K562 (cell line): Measurements from ENCODE around the gene SLCO2B1. TPM values are rescaled to one million over a fixed set of nuclear protein-coding genes. Genes with fewer than 3 reads are reported as not detected.

Experiments used
- ATAC-seq: fragments of 200-7000 bp; cut with Tn5 transposase; 3 replicates; pipeline ENCODE4 v1.9.1; 2020; ENCODE audit warnings: moderate library complexity
- BruUV-seq: library from RNA; stranded (reverse); fragments of 400-500 nt; replicated peaks from 2 replicates; lab custom pipeline; 2021; lab: Mats Ljungman, UMichigan
- CTCF ChIA-PET: fragments of 300-600 bp; formaldehyde crosslinking; extraction: SDS; loops from one replicate; lab custom pipeline; 2021; ENCODE audit warnings: low intra/inter-chr PET ratio; lab: Yijun Ruan, JAX
- POLR2A ChIA-PET: fragments of 300-600, 350-650 bp; sonication (Branson Sonifier 250); formaldehyde crosslinking; extraction: SDS; loops from one replicate; lab custom pipeline; 2021; ENCODE audit warnings: antibody characterized with exemption, inconsistent platforms; lab: Yijun Ruan, JAX
- DNase-seq, 4 experiments: peaks; one replicate each; pipeline versions ENCODE4 v3.0.0 to v3.0.0-alpha.2; 2011 to 2018; ENCODE audit warnings: low spot score in 3 of 4, mixed read lengths in 3 of 4; ENCODE audit errors: extremely low read depth in 1 of 4
- FAIRE-seq: peaks from 2 replicates; lab custom pipeline; 2011; peaks lifted over from hg19 to GRCh38; lab: Jason Lieb, UNC
- H2AFZ ChIP-seq: 2 replicates; pipeline ENCODE4 v1.6.0; 2011; ENCODE audit warnings: low read depth, low read length, control low read depth, inconsistent platforms
- H3K27ac ChIP-seq: fragments of 200-600 bp; 3 replicates; pipeline ENCODE4 v1.8.0; 2011; ENCODE audit warnings: low read depth, mild to moderate bottlenecking, control low read depth, inconsistent platforms, low read length, moderate library complexity, mixed read lengths; ENCODE audit errors: extremely low read depth
- H3K27me3 ChIP-seq, 2 experiments: fragments of 300-600 bp in 1 of 2; 2 replicates in 1 of 2; 3 replicates in 1 of 2; pipeline versions ENCODE4 v1.6.0 to v1.8.0; 2011; ENCODE audit warnings: inconsistent platforms in 2 of 2, low read length in 2 of 2, mild to moderate bottlenecking in 1 of 2, mixed read lengths in 1 of 2, moderate library complexity in 1 of 2; ENCODE audit not compliant: control insufficient read depth in 2 of 2, insufficient read depth in 2 of 2
- H3K36me3 ChIP-seq: fragments of 300-600 bp; 3 replicates; pipeline ENCODE4 v1.8.0; 2011; ENCODE audit warnings: mild to moderate bottlenecking, low read length, inconsistent platforms; ENCODE audit not compliant: control insufficient read depth, insufficient read depth
- H3K4me1 ChIP-seq, 2 experiments: fragments of 200-600 bp in 1 of 2; replicated peaks in 1 of 2; 2 replicates in 1 of 2; 3 replicates in 1 of 2; pipeline versions ENCODE4 v1.5.1 to v1.8.0; 2011; ENCODE audit warnings: inconsistent platforms in 2 of 2, low read length in 2 of 2, mild to moderate bottlenecking in 1 of 2, mixed read lengths in 1 of 2, moderate library complexity in 1 of 2; ENCODE audit not compliant: control insufficient read depth in 2 of 2, insufficient read depth in 2 of 2
- H3K4me2 ChIP-seq: 2 replicates; pipeline ENCODE4 v1.6.1; 2011; ENCODE audit warnings: low read length, control low read depth, inconsistent platforms, mixed read lengths; ENCODE audit not compliant: insufficient read depth
- H3K4me3 ChIP-seq: fragments of 200-600 bp; sonication (generic), shearing (Covaris generic); 2 replicates; pipeline ENCODE4 v1.5.1; 2016; ENCODE audit warnings: control low read depth, inconsistent platforms
- H3K79me2 ChIP-seq: fragments of 200-600 bp; 3 replicates; pipeline ENCODE4 v1.8.0; 2011; ENCODE audit warnings: low read length, inconsistent platforms; ENCODE audit not compliant: control insufficient read depth, insufficient read depth
- H3K9ac ChIP-seq, 2 experiments: 2 replicates each; pipeline versions ENCODE4 v1.6.0 to v1.6.1; 2011; ENCODE audit warnings: low read depth in 2 of 2, low read length in 2 of 2, control low read depth in 1 of 2, inconsistent platforms in 1 of 2, mild to moderate bottlenecking in 1 of 2, mixed read lengths in 1 of 2; ENCODE audit not compliant: insufficient read depth in 1 of 2
- H3K9me1 ChIP-seq: one replicate; pipeline ENCODE4 v1.6.0; 2011; ENCODE audit warnings: inconsistent platforms, mild to moderate bottlenecking, low read length, moderate library complexity; ENCODE audit not compliant: control insufficient read depth, insufficient read depth
- H3K9me3 ChIP-seq: replicated peaks from 2 replicates; pipeline ENCODE4 v1.5.1; 2011; ENCODE audit warnings: low read depth, low read length, inconsistent platforms; ENCODE audit not compliant: control insufficient read depth, insufficient read depth
- H4K20me1 ChIP-seq: replicated peaks from 2 replicates; pipeline ENCODE4 v1.6.1; 2011; ENCODE audit warnings: low read length, inconsistent platforms, mixed read lengths; ENCODE audit not compliant: control insufficient read depth, insufficient read depth
- CBFA2T3 ChIP-seq: fragments of 450-650 bp; IDR thresholded peaks from 2 replicates; pipeline ENCODE4 v1.6.1; 2017
- CXXC5 ChIP-seq: fragments of 250-450 bp; sonication (Bioruptor Pico); IDR thresholded peaks from 2 replicates; pipeline ENCODE4 v1.8.0; 2022; ENCODE audit warnings: inconsistent platforms, mild to moderate bottlenecking, moderate library complexity
- MYC ChIP-seq, 2 experiments: fragments of 250-450 bp in 1 of 2; sonication (Bioruptor Pico) in 1 of 2; IDR thresholded peaks; 2 replicates each; pipeline versions ENCODE4 v1.5.1 to v1.6.1; 2012 to 2021; ENCODE audit warnings: low read depth in 2 of 2, borderline replicate concordance in 1 of 2, improper control_type of control experiment in 1 of 2, low read length in 1 of 2, mild to moderate bottlenecking in 1 of 2, moderate library complexity in 1 of 2
- PHF21A ChIP-seq: fragments of 450-650 bp; IDR thresholded peaks from 2 replicates; pipeline ENCODE4 v1.6.1; 2017; ENCODE audit warnings: low read depth, borderline replicate concordance
- RBFOX2 ChIP-seq: fragments of 200-400 bp; formaldehyde crosslinking; IDR thresholded peaks from 2 replicates; pipeline ENCODE4 v1.6.1; 2017; ENCODE audit warnings: low read depth, mild to moderate bottlenecking, low read length, moderate library complexity
- RNF2 ChIP-seq: sonication (generic); IDR thresholded peaks from 2 replicates; pipeline ENCODE4 v1.6.1; 2016
- SMARCE1 ChIP-seq: fragments of 450-650 bp; IDR thresholded peaks from 2 replicates; pipeline ENCODE4 v1.7.1; 2016; ENCODE audit warnings: mild to moderate bottlenecking
- SPI1 ChIP-seq: IDR thresholded peaks from 2 replicates; pipeline ENCODE4 v1.6.1; 2011; ENCODE audit warnings: low read depth, low read length, control low read depth, borderline replicate concordance
- TRIM24 ChIP-seq, 2 experiments: fragments of 450-650 bp; IDR thresholded peaks; 2 replicates each; pipeline ENCODE4 v1.6.1; 2016
- ZNF121 ChIP-seq: sonication (generic); formaldehyde crosslinking; conservative IDR thresholded peaks from 2 replicates; pipeline ENCODE4 v1.8.0; 2022; ENCODE audit warnings: missing genetic modification reagents
- WGBS: fragments of 100-300 bp; shearing (Covaris generic); methylation state at CpG from one replicate; pipeline ENCODE4 v1.1.6; 2016; ENCODE audit warnings: low coverage, mixed read lengths; ENCODE audit not compliant: insufficient coverage; ENCODE audit errors: missing lambda C conversion rate; 5-methylcytosine and 5-hydroxymethylcytosine counted together
- in situ Hi-C: fragments of 300-500 bp; cut with MboI; formaldehyde crosslinking; loops from 4 replicates; pipeline ENCODE4 v1.15.0; 2018; ENCODE audit warnings: inconsistent platforms, mixed read lengths
- intact Hi-C: fragments of 100-400 bp; cut with micrococcal nuclease; formaldehyde crosslinking; loops from 2 replicates; pipeline ENCODE4 v1.14.2; 2022
- polyA plus RNA-seq, 8 experiments: library from polyadenylated mRNA; depleted of rRNA in 4 of 8; stranded (reverse) in 5 of 8; unstranded in 3 of 8; fragments of >200 nt; fragmentation: Nextera tagmentation in 2 of 8; fragmentation: Illumina TruSeq in 1 of 8; extraction: Ambion mirVana in 2 of 8; extraction: Trizol in 1 of 8; gene quantifications; 2 replicates each; pipeline versions ENCODE4 v1.2.1 to v1.2.3, GENCODE V29; 2011 to 2014; ENCODE audit warnings: inconsistent platforms in 1 of 8, missing spikeins in 1 of 8
- total RNA-seq, 7 experiments: library from RNA; depleted of rRNA in 6 of 7; stranded (reverse); fragments of >200 nt in 6 of 7; fragmentation: Illumina TruSeq in 2 of 7; extraction: Trizol in 2 of 7; gene quantifications; 2 replicates each; pipeline versions ENCODE4 v1.2.1 to v1.2.3, GENCODE V29; 2011 to 2021; ENCODE audit warnings: low replicate concordance in 1 of 7
- TF ChIP-seq, protein P1 (sequence below): fragments of 250-450 bp; sonication (Bioruptor Pico); IDR thresholded peaks from 2 replicates; pipeline ENCODE4 v1.5.0; 2020; ENCODE audit warnings: mild to moderate bottlenecking, borderline replicate concordance
- TF ChIP-seq, protein P2 (sequence below), 2 experiments: IDR thresholded peaks; 2 replicates each; pipeline ENCODE4 v1.6.1; 2011; ENCODE audit warnings: borderline replicate concordance in 1 of 2, control low read depth in 1 of 2, low read depth in 1 of 2, low read length in 1 of 2, mild to moderate bottlenecking in 1 of 2, mixed read lengths in 1 of 2, moderate library complexity in 1 of 2; ENCODE audit not compliant: insufficient read depth in 1 of 2, insufficient read length in 1 of 2, poor library complexity in 1 of 2, severe bottlenecking in 1 of 2; ENCODE audit errors: extremely low read depth in 1 of 2
- TF ChIP-seq, protein P3 (sequence below): fragments of 250-450 bp; sonication (Bioruptor Pico); IDR thresholded peaks from 2 replicates; pipeline ENCODE4 v1.8.0; 2021; ENCODE audit warnings: moderate library complexity, mild to moderate bottlenecking, inconsistent platforms

Gene SLCO2B1
- total and polyA plus RNA-seq, 9 of the 15 experiments (the other 6 are each of a cell fraction or from before 2014, with no cell fraction given), result 0.70 to 14.7 (median 7.6) TPM

DNA sequence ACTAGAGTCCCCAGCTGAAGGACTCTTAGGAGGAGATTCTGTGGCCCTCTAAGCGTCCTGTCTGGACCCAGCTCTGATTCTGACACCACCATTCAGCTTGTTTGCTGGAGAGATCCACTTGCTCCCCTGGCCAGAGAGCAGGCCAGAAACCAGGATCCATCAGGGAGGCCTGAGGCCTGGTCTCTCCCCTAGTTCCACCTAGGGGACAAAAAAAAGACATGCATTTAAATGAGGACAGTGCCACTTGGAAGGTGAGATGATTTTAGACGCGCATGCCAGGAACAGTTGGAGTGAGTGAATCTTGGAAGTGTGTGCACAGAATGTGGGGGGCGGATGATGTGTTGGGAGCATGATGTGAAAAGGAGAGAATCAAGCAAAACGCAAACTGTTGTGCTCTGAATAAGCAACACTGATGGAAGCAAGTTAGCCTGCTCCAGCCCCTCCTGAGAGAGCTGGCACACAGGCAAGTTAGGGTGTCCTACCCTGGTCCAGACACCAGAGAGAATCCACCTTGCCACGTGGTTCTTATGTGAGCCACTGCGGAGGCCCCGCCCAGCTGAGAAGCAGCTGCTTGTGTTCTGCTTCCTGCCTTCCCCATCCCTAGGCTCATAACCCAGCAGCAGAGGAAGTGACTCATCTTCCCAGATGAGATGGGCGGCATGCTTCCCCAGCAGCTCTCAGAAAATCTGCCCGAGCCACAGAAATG lies 8.0 kb upstream of the SLCO2B1 start:
- CTCF ChIA-PET, result interaction anchor here (0.7 to 5.5 kb wide), 4 partner anchors 63 to 1688 kb away, joined by 3 to 39 read pairs (median 16); no protein-coding TSS in a partner anchor
- BruUV-seq, result no TSS peak
- TF ChIP-seq CXXC5 (CRISPR knock-in tag), result 0 out of 2 replicates have a peak, but pooled peaks have one; percentile 19
- no peak for TF ChIP-seq PHF21A
- TF ChIP-seq, protein P1, sequence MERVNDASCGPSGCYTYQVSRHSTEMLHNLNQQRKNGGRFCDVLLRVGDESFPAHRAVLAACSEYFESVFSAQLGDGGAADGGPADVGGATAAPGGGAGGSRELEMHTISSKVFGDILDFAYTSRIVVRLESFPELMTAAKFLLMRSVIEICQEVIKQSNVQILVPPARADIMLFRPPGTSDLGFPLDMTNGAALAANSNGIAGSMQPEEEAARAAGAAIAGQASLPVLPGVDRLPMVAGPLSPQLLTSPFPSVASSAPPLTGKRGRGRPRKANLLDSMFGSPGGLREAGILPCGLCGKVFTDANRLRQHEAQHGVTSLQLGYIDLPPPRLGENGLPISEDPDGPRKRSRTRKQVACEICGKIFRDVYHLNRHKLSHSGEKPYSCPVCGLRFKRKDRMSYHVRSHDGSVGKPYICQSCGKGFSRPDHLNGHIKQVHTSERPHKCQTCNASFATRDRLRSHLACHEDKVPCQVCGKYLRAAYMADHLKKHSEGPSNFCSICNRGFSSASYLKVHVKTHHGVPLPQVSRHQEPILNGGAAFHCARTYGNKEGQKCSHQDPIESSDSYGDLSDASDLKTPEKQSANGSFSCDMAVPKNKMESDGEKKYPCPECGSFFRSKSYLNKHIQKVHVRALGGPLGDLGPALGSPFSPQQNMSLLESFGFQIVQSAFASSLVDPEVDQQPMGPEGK (CRISPR knock-in tag), result no peak
- TF ChIP-seq SMARCE1, result peak; percentile 82
- TF ChIP-seq, protein P2, sequence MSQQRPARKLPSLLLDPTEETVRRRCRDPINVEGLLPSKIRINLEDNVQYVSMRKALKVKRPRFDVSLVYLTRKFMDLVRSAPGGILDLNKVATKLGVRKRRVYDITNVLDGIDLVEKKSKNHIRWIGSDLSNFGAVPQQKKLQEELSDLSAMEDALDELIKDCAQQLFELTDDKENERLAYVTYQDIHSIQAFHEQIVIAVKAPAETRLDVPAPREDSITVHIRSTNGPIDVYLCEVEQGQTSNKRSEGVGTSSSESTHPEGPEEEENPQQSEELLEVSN (IDR thresholded peaks at IDR 0.05; ENCODE audit: borderline replicate concordance in 1 of 2, extremely low read depth in 1 of 2, insufficient read depth in 1 of 2, insufficient read length in 1 of 2, low read depth in 1 of 2, low read length in 1 of 2, poor library complexity in 1 of 2, severe bottlenecking in 1 of 2), result peak; percentile 17 to 76
- TF ChIP-seq RBFOX2, result peak; percentile 44; the same call in 1 of the 2 replicates
- 0 out of 2 replicates have a peak, but pooled peaks have one; percentile 26 for TF ChIP-seq RNF2
- peak in 1 of 2 experiments; percentile 60; a peak in 1 of 4 replicates for TF ChIP-seq TRIM24 (IDR thresholded peaks at IDR 0.05)
- peak; percentile 92 for TF ChIP-seq SPI1
- peak; percentile 45; the same call in 1 of the 2 replicates for TF ChIP-seq CBFA2T3
- TF ChIP-seq MYC (IDR thresholded peaks at IDR 0.05; ENCODE audit: low read depth, low read length), result peak; percentile 91
- TF ChIP-seq MYC (CRISPR knock-in tag; IDR thresholded peaks at IDR 0.05; ENCODE audit: borderline replicate concordance, low read depth), result no peak
- TF ChIP-seq, protein P3, sequence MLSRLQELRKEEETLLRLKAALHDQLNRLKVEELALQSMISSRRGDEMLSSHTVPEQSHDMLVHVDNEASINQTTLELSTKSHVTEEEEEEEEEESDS, result no peak
- 0 out of 2 replicates have a peak, but pooled peaks have one; percentile 12 for TF ChIP-seq ZNF121 (CRISPR knock-in tag)

More for the DNA sequence above, 8.0 kb upstream of the SLCO2B1 start:
- H2AFZ ChIP-seq, result peak overlapping the region; percentile 65
- intact Hi-C loops (loop anchor here (5.0 kb wide), 2 partner anchors 41 to 216 kb away; no protein-coding TSS in a partner anchor), in situ Hi-C loops (loop anchor here (5.0 to 10.0 kb wide), 2 partner anchors 62 to 121 kb away; no protein-coding TSS in a partner anchor)
- no peaks in the 10 kb centered on the region for H3K9me1 ChIP-seq
- peak overlapping the region; percentile 11 for H3K4me2 ChIP-seq
- DNase-seq, result peak; percentile 84 to 91 (median 88)
- no peaks in the 10 kb centered on the region for H3K79me2 ChIP-seq
- H3K9ac ChIP-seq, result peak overlapping the region in 1 of 2 experiments; percentile 47; a peak in 1 of 4 replicates
- POLR2A ChIA-PET, result interaction anchor here (0.6 to 1.0 kb wide), 3 partner anchors 10 to 197 kb away, joined by 3 to 5 read pairs (median 3); no protein-coding TSS in a partner anchor
- H3K9me3 ChIP-seq, result no peaks in the 10 kb centered on the region
- H3K36me3 ChIP-seq, result no peaks in the 10 kb centered on the region
- peaks cover 22 to 32% of the 10 kb centered on the region in 2 experiments for H3K4me1 ChIP-seq
- no peak overlapping the region for H3K4me3 ChIP-seq
- WGBS, result 30% methylated on average over 10 of the region's 10 CpGs
- ATAC-seq, result peak; percentile 86
- peak overlapping the region; percentile 33; the same call in 1 of the 3 replicates for H3K27ac ChIP-seq
- peak; percentile 91 for FAIRE-seq
- H3K27me3 ChIP-seq, result no peaks in the 10 kb centered on the region
- no peaks in the 10 kb centered on the region for H4K20me1 ChIP-seq
